NCI-H510A treated with DMSO at 0.1 percent for 48 hours (cell line): ENCODE results near the gene PXMP2.
"Not testable (repeated sequence)": the region's sequence is repeated elsewhere in the genome, so short reads cannot be mapped to it uniquely, and the experiment has no call there.

ENCODE experiments used
- DNase-seq: peaks from one replicate; lab custom pipeline; 2025; lab: John Stamatoyannopoulos, UW

The PXMP2 gene

DNA sequence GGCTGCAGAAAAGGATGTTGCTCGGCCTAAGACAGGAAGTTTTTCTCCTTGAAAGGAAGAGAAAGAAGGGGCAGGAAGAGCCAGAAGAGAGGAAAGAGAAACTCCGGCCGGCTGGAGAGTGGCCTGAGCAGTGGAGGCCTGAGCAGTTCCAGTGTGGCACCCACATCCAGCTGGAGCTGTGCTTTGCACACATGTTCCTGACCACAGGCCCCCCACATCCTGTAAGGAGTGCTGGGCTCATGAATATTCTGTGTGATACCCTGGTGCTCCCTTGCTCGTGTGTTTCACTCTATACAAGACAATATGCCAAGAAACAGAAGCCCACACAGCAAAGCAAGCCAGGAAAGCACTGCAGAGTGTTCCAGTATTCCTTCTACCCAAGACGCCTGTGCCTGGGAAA lies 27.3 kb upstream of the PXMP2 start:
- no peak for DNase-seq

GRCh38 chr12:132660996-132661395 lies 26.4 kb upstream of the PXMP2 start:
- no peak for DNase-seq

DNA sequence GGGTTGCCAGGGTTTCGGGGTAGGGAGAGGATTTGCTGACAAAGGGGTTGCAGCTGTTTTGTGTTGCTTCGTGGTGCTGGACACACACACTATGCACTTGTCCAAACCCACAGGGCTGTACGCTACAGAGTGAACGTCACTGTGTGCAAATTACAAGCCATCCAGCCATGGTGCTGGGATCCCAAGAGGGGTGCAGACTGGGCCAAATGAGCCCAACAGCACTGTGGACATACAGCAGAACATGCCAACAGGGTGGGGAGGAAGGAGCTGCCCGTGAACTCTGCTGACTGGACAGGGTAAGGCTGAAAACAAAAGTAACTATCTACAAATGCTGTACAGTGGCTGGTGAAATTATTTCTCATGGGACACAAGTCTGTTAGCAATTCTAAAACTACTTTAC lies 25.4 kb upstream of the PXMP2 start:
- no peak for DNase-seq

DNA sequence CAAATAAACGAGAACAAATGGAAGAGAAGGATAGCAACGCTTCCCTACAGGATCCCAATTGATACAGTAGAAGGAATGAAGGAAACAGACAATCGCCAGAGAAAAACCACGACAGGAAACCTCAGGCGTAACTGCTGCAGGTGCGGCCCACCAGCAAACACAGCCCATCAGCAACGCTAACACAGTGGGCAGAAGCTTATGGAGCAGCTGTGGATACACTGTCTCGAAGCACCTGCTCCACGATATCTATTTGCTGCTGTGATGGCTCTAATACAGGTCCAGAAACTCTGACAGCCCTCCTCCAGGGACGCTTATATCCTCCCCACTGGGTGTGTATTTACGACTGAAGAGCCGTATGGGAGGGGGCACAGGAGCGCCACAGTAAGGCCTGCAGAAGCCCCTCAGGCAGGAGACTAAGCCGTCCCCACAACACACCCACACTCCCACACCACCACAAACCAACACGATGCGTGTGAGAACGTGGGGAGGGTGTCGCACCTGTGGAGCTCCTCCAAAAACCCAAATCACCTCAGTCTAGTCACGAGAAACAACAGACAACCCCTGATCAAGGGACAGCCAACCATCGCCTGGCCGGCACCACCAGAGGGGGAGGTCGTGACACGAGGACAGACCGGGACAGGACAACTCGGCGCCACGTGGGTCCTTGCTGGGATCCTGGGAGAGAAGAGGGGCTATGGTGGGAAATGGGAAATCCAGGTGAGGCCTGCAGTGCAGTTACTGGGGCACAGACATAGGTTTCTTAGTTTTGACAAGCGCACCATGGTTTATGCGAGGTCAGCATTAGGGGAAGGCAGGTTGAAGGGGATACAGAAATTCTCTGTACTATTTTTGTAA lies 24.3 kb upstream of the PXMP2 start:
- no peak for DNase-seq

DNA sequence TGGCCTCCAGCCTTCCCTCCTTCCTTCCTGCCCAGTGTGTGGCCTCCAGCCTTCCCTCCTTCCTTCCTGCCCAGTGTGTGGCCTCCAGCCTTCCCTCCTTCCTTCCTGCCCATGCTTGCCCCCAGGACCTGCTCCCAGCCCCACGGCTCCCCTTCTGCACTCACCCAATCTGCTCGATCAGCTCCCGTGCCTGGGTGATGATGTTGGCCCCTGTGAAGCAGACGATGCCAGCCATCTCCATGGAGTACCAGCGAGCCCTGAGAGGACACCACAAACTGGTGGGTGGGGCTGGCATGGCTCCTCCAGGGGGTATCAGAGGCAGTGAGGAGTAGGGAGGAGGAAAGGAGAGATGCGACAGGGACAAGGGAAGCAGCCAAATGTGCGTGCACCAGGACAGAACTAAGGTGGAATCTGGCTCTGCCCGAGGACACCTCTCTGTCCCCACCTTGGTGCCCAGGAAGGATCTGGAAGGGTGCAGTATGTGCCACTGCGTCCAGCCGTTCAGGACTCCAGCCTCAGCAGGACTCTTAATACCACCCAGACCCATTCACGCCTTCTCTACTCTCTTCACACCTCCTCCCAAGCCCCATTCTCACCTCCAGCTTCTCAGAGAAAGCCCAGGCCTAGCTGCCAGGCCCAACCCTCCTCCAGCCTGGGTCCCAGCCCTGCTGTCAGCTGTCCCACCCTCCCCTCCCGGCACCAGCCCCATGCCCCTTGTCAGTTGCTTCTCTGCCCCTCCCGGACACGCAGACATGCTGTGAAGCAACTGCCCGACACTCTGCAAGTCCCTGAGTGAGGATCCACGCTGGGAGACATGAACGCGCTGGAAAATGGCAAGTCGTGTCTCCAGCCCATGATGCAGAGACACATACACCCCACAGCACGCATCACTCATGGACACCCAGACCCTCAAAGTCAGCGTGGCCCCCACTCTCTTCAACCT lies 22.9 kb upstream of the PXMP2 start:
- DNase-seq: no peak

GRCh38 chr12:132665149-132665491 lies 22.3 kb upstream of the PXMP2 start:
- no peak for DNase-seq

DNA sequence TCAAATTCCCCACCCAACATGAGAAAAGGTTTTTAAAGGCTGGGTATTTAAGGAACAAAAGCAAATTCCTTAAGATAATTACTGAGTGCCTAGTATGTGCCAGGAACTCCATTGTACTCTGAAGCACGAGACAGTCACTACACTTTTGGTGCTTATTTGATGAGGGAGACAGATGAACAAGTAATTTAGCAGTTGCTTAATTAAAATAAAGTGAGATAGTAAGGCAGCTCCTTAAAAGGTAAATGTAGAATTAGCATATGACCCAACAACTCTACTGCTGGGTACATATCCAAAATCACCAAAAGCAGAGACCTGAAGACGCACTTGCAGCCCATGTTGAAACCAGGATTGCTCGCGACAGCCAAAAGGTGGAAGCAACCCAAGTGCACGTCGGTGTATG lies 21.6 kb upstream of the PXMP2 start:
- DNase-seq: no peak

DNA sequence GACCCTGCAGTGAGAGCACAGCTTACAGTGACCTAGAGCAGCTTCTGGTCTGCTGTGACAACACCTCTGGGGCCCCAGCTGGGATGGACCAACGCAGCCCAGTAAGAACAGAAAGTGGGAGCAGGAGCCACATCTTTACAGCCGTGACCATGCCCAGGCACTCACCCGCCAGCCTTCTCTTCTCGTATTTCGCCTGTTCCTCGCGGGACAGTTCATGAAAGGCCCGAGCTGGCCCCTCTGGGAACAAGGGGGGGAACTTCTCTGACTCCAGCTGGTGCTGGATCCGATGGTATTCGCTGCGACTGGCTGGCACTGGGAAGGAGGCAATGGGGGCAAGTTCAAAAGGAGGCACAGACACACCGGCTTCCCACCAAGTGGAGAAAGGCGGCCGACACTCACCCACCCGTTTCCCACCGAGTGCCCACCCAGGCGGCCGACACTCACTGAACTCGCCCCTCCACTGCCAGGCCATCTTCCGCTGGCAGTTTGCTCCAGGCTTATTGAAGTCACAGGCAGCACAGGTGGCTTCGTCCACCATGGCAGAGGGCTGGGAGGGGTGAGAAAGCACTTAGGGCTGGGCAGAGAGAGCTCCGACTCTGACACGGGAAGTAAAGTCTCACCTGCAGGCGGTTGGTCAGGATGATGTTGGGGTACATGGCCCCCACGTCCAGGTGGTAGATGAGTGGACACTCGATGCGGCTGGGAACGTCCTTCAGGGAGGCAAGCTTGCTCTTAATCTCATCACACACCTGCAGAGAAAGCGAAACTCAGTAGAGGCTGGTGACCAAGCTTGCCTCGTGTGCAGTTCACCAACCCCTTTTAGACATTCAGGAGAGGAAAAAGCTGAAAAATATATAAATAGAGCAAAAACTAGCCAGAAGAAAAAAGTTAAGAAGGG lies 18.9 kb upstream of the PXMP2 start:
- DNase-seq: no peak

- no peak for DNase-seq
Measured at GRCh38 chr12:132669166-132669879, 18.1 kb upstream of the PXMP2 start.

GRCh38 chr12:132672116-132672515 lies 15.3 kb upstream of the PXMP2 start:
- DNase-seq: no peak

GRCh38 chr12:132672678-132673077 lies 14.7 kb upstream of the PXMP2 start:
- no peak for DNase-seq

DNA sequence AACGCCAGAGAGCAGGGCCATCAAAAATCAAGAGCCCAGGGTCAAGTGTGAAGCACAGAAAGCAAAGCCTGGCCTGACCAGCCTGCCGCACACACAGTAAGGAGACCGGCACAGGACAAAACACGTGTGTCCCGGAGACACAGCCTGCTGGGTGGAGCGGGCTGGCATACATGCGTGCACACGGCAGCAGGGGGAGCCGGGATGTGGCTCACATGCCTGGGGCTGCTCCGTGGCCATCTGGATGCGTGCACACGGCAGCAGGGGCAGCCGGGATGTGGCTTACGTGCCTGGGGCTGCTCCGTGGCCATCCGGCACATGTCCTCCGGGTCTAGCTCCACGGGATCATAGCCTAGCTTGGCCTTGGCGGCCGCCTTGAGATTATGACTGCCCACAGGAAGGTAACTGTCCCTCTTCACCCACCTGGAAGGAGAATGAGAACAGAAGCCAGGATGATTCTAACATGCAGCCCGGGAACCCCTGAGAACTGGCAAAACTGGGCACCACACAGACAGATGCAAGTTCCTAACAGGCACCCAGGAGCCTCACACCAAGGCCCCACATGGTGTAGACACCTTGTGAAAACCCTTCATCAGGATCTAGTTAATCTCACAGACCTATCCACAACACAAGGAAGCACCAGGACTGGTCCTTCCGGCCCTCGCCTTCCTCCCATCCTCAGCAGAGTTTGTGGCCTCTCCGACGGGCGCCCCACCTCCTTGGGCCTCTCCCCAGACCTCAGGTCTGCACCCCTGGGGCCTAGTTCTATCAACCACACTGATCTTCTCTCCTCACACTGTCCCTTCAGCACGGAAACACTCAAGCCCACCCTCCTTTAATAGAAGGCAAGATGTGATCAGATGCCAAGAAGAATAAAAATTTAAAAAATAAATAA lies 13.9 kb upstream of the PXMP2 start:
- DNase-seq: no peak

- DNase-seq: no peak
Measured at GRCh38 chr12:132674561-132674960, 12.8 kb upstream of the PXMP2 start.

GRCh38 chr12:132675757-132676432 lies 11.5 kb upstream of the PXMP2 start:
- no peak for DNase-seq

- no peak for DNase-seq
Measured at GRCh38 chr12:132677492-132677891, 9.9 kb upstream of the PXMP2 start.

DNA sequence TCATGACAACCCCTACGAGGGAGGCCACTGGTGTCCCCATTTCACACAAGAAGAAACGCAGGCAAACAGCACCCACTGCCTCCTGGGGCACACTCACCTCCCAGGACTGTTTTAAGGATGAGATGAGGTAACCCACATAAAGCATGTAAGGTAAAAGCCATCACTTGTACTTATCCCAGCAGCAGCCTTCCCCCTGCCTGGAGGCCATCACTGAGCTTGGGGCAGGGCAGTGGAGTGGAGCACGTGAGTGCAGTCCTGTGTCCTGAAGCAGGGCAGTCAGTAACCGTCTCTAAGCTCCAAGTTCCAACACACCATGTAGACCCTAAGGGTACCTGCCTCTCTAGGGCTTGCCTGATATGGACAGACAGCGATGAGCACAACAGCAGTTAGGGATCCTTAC lies 2.0 kb upstream of the PXMP2 start:
- no peak for DNase-seq

GRCh38 chr12:132686825-132687210 lies 569 bp upstream of the PXMP2 start:
- no peak for DNase-seq

DNA sequence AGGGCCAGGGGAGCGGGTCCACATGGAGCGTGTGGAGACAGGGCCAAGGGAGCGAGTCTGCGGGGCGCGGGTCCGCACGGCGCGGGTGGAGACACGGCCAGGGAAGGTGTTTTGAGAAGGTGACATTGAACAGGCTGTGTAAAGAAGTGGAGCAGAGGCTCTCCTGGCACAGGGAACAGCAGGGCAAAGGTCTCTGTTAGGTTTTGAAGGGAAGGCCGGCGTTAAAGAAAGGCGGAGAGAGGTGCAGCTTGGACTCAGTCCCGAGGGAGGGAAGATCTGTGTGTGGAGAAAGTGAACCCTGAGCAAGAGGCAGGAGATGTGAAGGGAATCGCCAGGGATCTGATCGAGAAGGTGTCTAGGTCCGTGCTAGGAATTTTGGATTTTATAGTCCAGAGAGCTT lies 1.8 kb downstream of the PXMP2 start:
- DNase-seq: no peak

DNA sequence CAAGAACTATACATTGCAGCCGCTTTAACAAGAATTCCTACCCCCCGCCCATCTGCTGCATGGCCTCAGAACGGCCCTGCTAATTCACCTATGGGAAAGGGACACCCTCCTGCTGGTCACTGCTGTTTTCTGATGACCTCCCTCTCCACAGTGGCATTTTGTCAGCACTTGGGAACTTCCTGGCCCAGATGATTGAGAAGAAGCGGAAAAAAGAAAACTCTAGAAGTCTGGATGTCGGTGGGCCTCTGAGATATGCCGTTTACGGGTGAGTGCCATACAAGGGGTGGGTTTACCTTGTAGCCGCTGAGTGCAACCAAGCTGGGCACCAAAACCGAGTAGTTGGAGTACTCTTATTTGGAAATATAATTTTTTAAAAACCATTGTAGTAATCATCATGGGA lies 2.7 kb downstream of the PXMP2 start:
- DNase-seq: no peak

- not testable (repeated sequence) for DNase-seq
Measured at GRCh38 chr12:132692030-132692429, 4.6 kb downstream of the PXMP2 start.
